Naive B cell (primary cell): ENCODE data around the gene ATP5PO. TPM values are rescaled to one million over a fixed set of nuclear protein-coding genes. Genes with fewer than 3 reads are reported as not detected.

Experiments used
- ATAC-seq, 2 donors: fragments of 150-1000 bp; cut with Tn5 transposase; 2 replicates each; pipeline ENCODE4 v1.10.0; 2021; ENCODE audit warnings: low read depth in 2 of 2, mild to moderate bottlenecking in 2 of 2, moderate library complexity in 2 of 2
- DNase-seq: peaks from one replicate; pipeline ENCODE4 v3.0.0; 2022
- H3K27ac Mint-ChIP-seq, 6 donors: one replicate each; pipeline ENCODE4 v1.8.0; 2020 to 2022; ENCODE audit warnings: mild to moderate bottlenecking in 6 of 6, mixed read lengths in 6 of 6, moderate library complexity in 5 of 6, inconsistent platforms in 2 of 6
- H3K27me3 Mint-ChIP-seq, 3 donors: one replicate each; pipeline ENCODE4 v1.8.0; 2021 to 2022; ENCODE audit warnings: mixed read lengths in 3 of 3, mild to moderate bottlenecking in 1 of 3
- H3K36me3 Mint-ChIP-seq, 2 donors: one replicate each; pipeline ENCODE4 v1.8.0; 2020 to 2022; ENCODE audit warnings: mixed read lengths in 2 of 2, inconsistent platforms in 1 of 2, mild to moderate bottlenecking in 1 of 2
- H3K4me1 Mint-ChIP-seq, 3 donors: one replicate each; pipeline ENCODE4 v1.8.0; 2020 to 2022; ENCODE audit warnings: mixed read lengths in 3 of 3, inconsistent platforms in 1 of 3, mild to moderate bottlenecking in 1 of 3, moderate library complexity in 1 of 3
- H3K4me3 Mint-ChIP-seq, 8 donors: one replicate each; pipeline ENCODE4 v1.8.0; 2020 to 2022; ENCODE audit warnings: mild to moderate bottlenecking in 8 of 8, mixed read lengths in 8 of 8, moderate library complexity in 8 of 8, inconsistent platforms in 2 of 8
- H3K9me3 Mint-ChIP-seq, 7 donors: one replicate each; pipeline ENCODE4 v1.8.0; 2020 to 2022; ENCODE audit warnings: mixed read lengths in 7 of 7, mild to moderate bottlenecking in 5 of 7, inconsistent platforms in 2 of 7, moderate library complexity in 1 of 7
- polyA plus RNA-seq, 6 donors: library from polyadenylated mRNA; unstranded; fragments of 300-500 nt; fragmentation: Illumina TruSeq; gene quantifications; one replicate each; pipeline ENCODE4 v1.2.3, GENCODE V29; 2021; ENCODE audit warnings: low read depth in 6 of 6

ATP5PO gene
- 100 to 1,000 TPM; 299 to 386 (median 357) TPM for polyA plus RNA-seq

- no peaks in the 10 kb centered on the region for H3K27me3 Mint-ChIP-seq
- H3K4me3 Mint-ChIP-seq: peak within 1 kb of the TSS; percentile 97 to 100 (median 99)
- peak within 1 kb of the TSS; percentile 96 to 99 (median 98) for H3K27ac Mint-ChIP-seq
- peaks cover 10 to 31% (median 19%) of the 10 kb centered on the region in 3 donors for H3K4me1 Mint-ChIP-seq
- H3K9me3 Mint-ChIP-seq: no peaks in the 10 kb centered on the region
- DNase-seq (peak; percentile 96), ATAC-seq (peak; percentile 99)
- H3K36me3 Mint-ChIP-seq: peaks cover 2 to 12% of the 10 kb centered on the region in 2 donors
Observed at GRCh38 chr21:33915368-33916199, at the start of gene ATP5PO. Gene ATP5PO, minus strand, starts transcription at chr21:33915804. Its CDS starts 41 bp downstream, at chr21:33915763.

- H3K4me1 Mint-ChIP-seq: peaks cover 0 to 3% (median 0%) of the 10 kb centered on the region in 3 donors
- H3K4me3 Mint-ChIP-seq: no peak overlapping the region
- no peak for ATAC-seq
- H3K27ac Mint-ChIP-seq: no peak overlapping the region
- H3K36me3 Mint-ChIP-seq: peaks cover 0 to 3% of the 10 kb centered on the region in 2 donors
- H3K9me3 Mint-ChIP-seq: peaks cover 0 to 12% (median 9%) of the 10 kb centered on the region in 7 donors
- peaks cover 0 to 11% (median 0%) of the 10 kb centered on the region in 3 donors for H3K27me3 Mint-ChIP-seq
- no peak for DNase-seq
Observed at GRCh38 chr21:33964706-33965325, 49.2 kb upstream of the ATP5PO start.

GRCh38 chr21:33963848-33964555, 48.4 kb upstream of the ATP5PO start:
- Mint-ChIP-seq H3K27ac (no peak overlapping the region), H3K4me1 (peaks cover 0 to 3% (median 0%) of the 10 kb centered on the region in 3 donors), H3K9me3 (peaks cover 4 to 20% (median 14%) of the 10 kb centered on the region in 7 donors), H3K4me3 (peak overlapping the region in 1 of 8 donors; percentile 26), H3K27me3 (peaks cover 0 to 11% (median 0%) of the 10 kb centered on the region in 3 donors), H3K36me3 (peaks cover 0 to 10% of the 10 kb centered on the region in 2 donors)
- no peak for ATAC-seq
- no peak for DNase-seq

- no peak for ATAC-seq
- no peak overlapping the region for H3K4me3 Mint-ChIP-seq
Observed at GRCh38 chr21:33962290-33962689, 46.7 kb upstream of the ATP5PO start.

GRCh38 chr21:33961061-33961460, 45.5 kb upstream of the ATP5PO start:
- peaks cover 6 to 24% (median 18%) of the 10 kb centered on the region in 7 donors for H3K9me3 Mint-ChIP-seq
- ATAC-seq: no peak
- peaks cover 0 to 10% of the 10 kb centered on the region in 2 donors for H3K36me3 Mint-ChIP-seq
- no peak for DNase-seq
- peaks cover 0 to 11% (median 0%) of the 10 kb centered on the region in 3 donors for H3K27me3 Mint-ChIP-seq
- H3K27ac Mint-ChIP-seq: no peak overlapping the region
- no peaks in the 10 kb centered on the region for H3K4me1 Mint-ChIP-seq
- H3K4me3 Mint-ChIP-seq: no peak overlapping the region

More at GRCh38 chr21:33962290-33962689, 46.7 kb upstream of the ATP5PO start:
- Mint-ChIP-seq H3K9me3 (peaks cover 6 to 24% (median 18%) of the 10 kb centered on the region in 7 donors), H3K27me3 (peaks cover 0 to 11% (median 0%) of the 10 kb centered on the region in 3 donors), H3K27ac (no peak overlapping the region), H3K4me1 (peaks cover 0 to 1% (median 0%) of the 10 kb centered on the region in 3 donors), H3K36me3 (peaks cover 0 to 10% of the 10 kb centered on the region in 2 donors)
- DNase-seq: no peak

GRCh38 chr21:33959680-33960079, 44.1 kb upstream of the ATP5PO start:
- H3K27ac Mint-ChIP-seq: no peak overlapping the region
- H3K27me3 Mint-ChIP-seq: peaks cover 0 to 11% (median 0%) of the 10 kb centered on the region in 3 donors
- no peak for ATAC-seq
- H3K9me3 Mint-ChIP-seq: peaks cover 6 to 24% (median 18%) of the 10 kb centered on the region in 7 donors
- DNase-seq: no peak
- H3K4me1 Mint-ChIP-seq: no peaks in the 10 kb centered on the region
- H3K4me3 Mint-ChIP-seq: no peak overlapping the region
- peaks cover 0 to 10% of the 10 kb centered on the region in 2 donors for H3K36me3 Mint-ChIP-seq

- H3K36me3 Mint-ChIP-seq: peaks cover 0 to 3% of the 10 kb centered on the region in 2 donors
- H3K9me3 Mint-ChIP-seq: peaks cover 2 to 9% (median 5%) of the 10 kb centered on the region in 7 donors
- H3K27ac Mint-ChIP-seq: no peak overlapping the region
- no peaks in the 10 kb centered on the region for H3K27me3 Mint-ChIP-seq
- ATAC-seq: no peak
- DNase-seq: no peak
- no peak overlapping the region for H3K4me3 Mint-ChIP-seq
- H3K4me1 Mint-ChIP-seq: peaks cover 6 to 11% (median 11%) of the 10 kb centered on the region in 3 donors
Observed at GRCh38 chr21:33954395-33954794, 38.8 kb upstream of the ATP5PO start.

GRCh38 chr21:33951276-33952178, 35.9 kb upstream of the ATP5PO start:
- no peak for ATAC-seq
- no peak overlapping the region for H3K4me3 Mint-ChIP-seq
- peaks cover 0 to 3% (median 0%) of the 10 kb centered on the region in 7 donors for H3K9me3 Mint-ChIP-seq
- no peak for DNase-seq
- peak overlapping the region in 3 of 6 donors; percentile 6 to 75 (median 18) for H3K27ac Mint-ChIP-seq
- no peaks in the 10 kb centered on the region for H3K36me3 Mint-ChIP-seq
- peaks cover 22 to 33% (median 33%) of the 10 kb centered on the region in 3 donors for H3K4me1 Mint-ChIP-seq
- no peaks in the 10 kb centered on the region for H3K27me3 Mint-ChIP-seq

- Mint-ChIP-seq H3K27me3 (no peaks in the 10 kb centered on the region), H3K4me1 (peaks cover 22 to 37% (median 34%) of the 10 kb centered on the region in 3 donors), H3K27ac (peak overlapping the region in 1 of 6 donors; percentile 85), H3K4me3 (no peak overlapping the region), H3K36me3 (no peaks in the 10 kb centered on the region), H3K9me3 (peaks cover 0 to 3% (median 0%) of the 10 kb centered on the region in 7 donors)
- DNase-seq: no peak
- ATAC-seq: no peak
Observed at GRCh38 chr21:33950431-33951079, 35.0 kb upstream of the ATP5PO start.

GRCh38 chr21:33949516-33950430, 34.2 kb upstream of the ATP5PO start:
- Mint-ChIP-seq H3K4me3 (peak overlapping the region in 6 of 8 donors; percentile 20 to 82 (median 42)), H3K9me3 (peaks cover 0 to 3% (median 0%) of the 10 kb centered on the region in 7 donors), H3K36me3 (no peaks in the 10 kb centered on the region), H3K27me3 (no peaks in the 10 kb centered on the region), H3K27ac (peak overlapping the region in 4 of 6 donors; percentile 54 to 85 (median 73)), H3K4me1 (peaks cover 22 to 37% (median 34%) of the 10 kb centered on the region in 3 donors)
- no peak for DNase-seq
- no peak for ATAC-seq

- ATAC-seq (no peak), DNase-seq (no peak)
- Mint-ChIP-seq H3K27me3 (no peaks in the 10 kb centered on the region), H3K36me3 (no peaks in the 10 kb centered on the region), H3K27ac (peak overlapping the region in 3 of 6 donors; percentile 63 to 85 (median 83)), H3K4me3 (peak overlapping the region in 6 of 8 donors; percentile 20 to 82 (median 55)), H3K9me3 (peaks cover 0 to 4% (median 0%) of the 10 kb centered on the region in 7 donors), H3K4me1 (peaks cover 22 to 37% (median 34%) of the 10 kb centered on the region in 3 donors)
Observed at GRCh38 chr21:33948951-33949444, 33.4 kb upstream of the ATP5PO start.
